Astrocyte of the cerebellum (primary cell): ENCODE measurements around the gene RGS3.

Experiments used
- DNase-seq: peaks from one replicate; pipeline ENCODE4 v3.0.0-alpha.2; 2011; ENCODE audit warnings: low read depth
- H3K4me3 ChIP-seq: 2 replicates; pipeline ENCODE4 v1.5.1; 2011; ENCODE audit warnings: mild to moderate bottlenecking, low read depth, low read length, moderate library complexity
- CTCF ChIP-seq: IDR thresholded peaks from 2 replicates; pipeline ENCODE4 v1.5.1; 2012; ENCODE audit warnings: low read length, low read depth, moderate library complexity, mild to moderate bottlenecking; ENCODE audit errors: missing control alignments
- in situ Hi-C: cut with HindIII; loops from 2 replicates; pipeline ENCODE4 v1.10.0; 2017; ENCODE audit warnings: low sequenced_read_pairs

Gene RGS3

DNA sequence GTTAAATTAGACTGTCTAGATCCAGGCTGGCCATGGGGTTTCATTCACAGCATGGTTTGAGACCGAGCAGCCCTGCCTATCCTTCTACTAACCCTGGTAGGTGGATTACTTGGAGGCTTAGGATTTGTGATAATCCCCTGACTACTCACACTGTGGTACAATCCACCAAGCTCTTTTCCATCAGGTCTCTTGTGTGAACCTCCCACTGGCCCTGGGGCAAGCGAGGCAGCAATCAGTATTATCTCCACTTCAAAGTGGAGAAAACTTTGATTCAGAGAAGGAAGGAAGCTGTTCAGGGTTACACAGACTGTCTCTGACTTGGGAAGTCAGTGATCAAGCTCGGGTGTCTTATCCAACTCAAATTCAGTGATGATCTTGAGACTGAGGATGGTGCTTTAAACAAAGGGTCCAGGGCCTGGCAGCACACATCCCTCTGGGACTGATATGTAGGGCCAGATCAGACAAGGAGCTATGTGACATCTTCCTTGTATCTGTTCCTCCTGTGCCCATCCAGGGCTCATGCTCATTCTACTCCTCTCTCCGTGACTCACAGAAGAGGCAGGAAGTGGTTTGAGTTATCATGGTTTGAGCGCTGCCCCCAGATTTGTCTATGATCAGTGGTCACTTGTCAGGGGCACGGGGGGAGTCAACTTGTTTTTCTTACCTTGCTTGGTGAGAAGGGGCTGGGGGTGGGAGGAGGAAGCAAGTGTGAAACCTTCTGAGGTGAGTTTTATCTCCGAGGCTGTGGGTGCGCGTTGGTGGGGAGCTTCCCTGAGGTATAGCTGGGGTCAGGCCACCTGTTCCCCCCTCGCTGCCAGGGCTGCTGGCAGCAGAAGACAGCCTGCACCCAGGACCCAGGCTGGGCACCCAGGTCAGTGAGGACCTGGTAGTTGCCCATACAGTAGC is 48.6 kb downstream of the RGS3 start:
- no peak for DNase-seq
- H3K4me3 ChIP-seq, result no peak overlapping the region
- TF ChIP-seq CTCF, result no peak
- in situ Hi-C loops, result no loop called here

DNA sequence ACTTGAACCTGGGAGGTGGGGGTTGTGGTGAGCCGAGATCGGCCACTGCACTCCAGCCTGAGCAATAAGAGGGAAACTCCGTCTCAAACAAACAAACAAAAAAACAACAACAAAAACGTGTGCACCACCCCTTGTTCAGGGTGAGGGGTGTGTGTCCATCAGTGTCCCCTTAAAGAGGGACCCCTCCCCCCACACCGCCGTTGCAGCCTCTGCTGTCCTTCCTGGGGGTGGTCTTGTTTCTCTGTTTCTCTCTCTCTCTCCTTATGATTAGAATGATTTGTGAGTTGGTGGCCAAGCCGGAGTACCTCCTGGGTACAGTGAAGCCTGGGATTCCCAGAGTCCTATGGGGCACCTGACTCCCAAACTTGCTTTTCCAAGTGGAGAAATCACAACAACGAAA is 49.6 kb downstream of the RGS3 start:
- in situ Hi-C loops, result no loop called here
- no peak for DNase-seq
- no peak for TF ChIP-seq CTCF
- H3K4me3 ChIP-seq, result no peak overlapping the region

GRCh38 chr9:113513536-113513935 is 50.0 kb downstream of the RGS3 start:
- no peak for TF ChIP-seq CTCF
- H3K4me3 ChIP-seq, result no peak overlapping the region
- DNase-seq, result no peak
- in situ Hi-C loops, result no loop called here

DNA sequence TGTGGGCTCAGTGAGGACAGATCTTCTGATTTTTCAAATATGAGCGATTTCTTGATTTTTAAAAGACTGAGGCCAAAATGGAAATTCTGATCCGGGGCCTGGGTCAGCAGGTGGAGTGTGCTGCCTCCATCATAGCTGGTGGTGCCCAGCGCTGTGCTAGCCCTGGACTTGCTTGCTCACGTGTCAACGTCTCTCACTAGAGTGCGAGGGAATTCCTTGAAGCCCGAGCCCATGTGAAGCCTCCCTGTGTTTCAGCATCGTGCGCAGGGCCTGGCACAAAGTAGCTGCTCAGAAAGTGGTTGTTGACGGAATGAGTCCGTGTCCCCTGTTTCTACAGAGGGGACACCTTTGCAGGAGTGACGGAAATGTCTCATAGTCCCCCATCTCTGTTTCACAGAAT is 50.5 kb downstream of the RGS3 start:
- H3K4me3 ChIP-seq, result no peak overlapping the region
- no peak for DNase-seq
- no peak for TF ChIP-seq CTCF
- in situ Hi-C loops, result no loop called here

- no peak overlapping the region for H3K4me3 ChIP-seq
- in situ Hi-C loops, result no loop called here
- no peak for DNase-seq
- TF ChIP-seq CTCF, result no peak
Observed at GRCh38 chr9:113514748-113515147, 51.2 kb downstream of the RGS3 start.

- DNase-seq, result no peak
- in situ Hi-C loops, result no loop called here
- no peak for TF ChIP-seq CTCF
- H3K4me3 ChIP-seq, result no peak overlapping the region
Observed at GRCh38 chr9:113515862-113516261, 52.3 kb downstream of the RGS3 start.
